Neutrophil (primary cell): ENCODE results near the gene PID1.

Experiments used
- H3K27ac ChIP-seq: fragments of 200-600 bp; sonication (generic); 2 replicates; pipeline ENCODE4 v1.5.1; 2016; ENCODE audit warnings: mild to moderate bottlenecking, moderate library complexity
- H3K27me3 ChIP-seq: fragments of 200-600 bp; sonication (generic); 2 replicates; pipeline ENCODE4 v1.6.0; 2016; ENCODE audit warnings: mild to moderate bottlenecking
- H3K36me3 ChIP-seq: fragments of 200-600 bp; sonication (generic); 2 replicates; pipeline ENCODE4 v1.5.1; 2017
- H3K4me1 ChIP-seq, 2 experiments: fragments of 200-600 bp in 1 of 2; sonication (generic) in 1 of 2; 1 replicate in 1 of 2; 2 replicates in 1 of 2; pipeline versions ENCODE4 v1.5.1 to v1.6.1; 2013 to 2016; ENCODE audit warnings: low read depth in 1 of 2, low read length in 1 of 2, mild to moderate bottlenecking in 1 of 2, moderate library complexity in 1 of 2; ENCODE audit not compliant: control insufficient read depth in 1 of 2, insufficient read depth in 1 of 2
- H3K4me3 ChIP-seq, 2 experiments: fragments of 200-600 bp in 1 of 2; sonication (generic) in 1 of 2; 1 replicate in 1 of 2; 2 replicates in 1 of 2; pipeline ENCODE4 v1.5.1; 2013 to 2016; ENCODE audit warnings: low read depth in 1 of 2, low read length in 1 of 2, mild to moderate bottlenecking in 1 of 2, moderate library complexity in 1 of 2
- H3K9me3 ChIP-seq: fragments of 200-600 bp; sonication (generic); 2 replicates; pipeline ENCODE4 v1.5.1; 2016
- CTCF ChIP-seq: fragments of 200-600 bp; sonication (generic); IDR thresholded peaks from 2 replicates; pipeline ENCODE4 v1.5.1; 2016; ENCODE audit warnings: antibody characterized with exemption

PID1 gene

GRCh38 chr2:229032608-229033234, 238.4 kb downstream of the PID1 start:
- Histone ChIP-seq H3K27ac (no peak overlapping the region), H3K27me3 (no peaks in the 10 kb centered on the region), H3K4me1 (no peaks in the 10 kb centered on the region), H3K9me3 (no peaks in the 10 kb centered on the region), H3K36me3 (no peaks in the 10 kb centered on the region), H3K4me3 (no peak overlapping the region)
- no peak for TF ChIP-seq CTCF

GRCh38 chr2:229027353-229028105, 243.6 kb downstream of the PID1 start:
- no peak overlapping the region for H3K4me3 ChIP-seq
- no peaks in the 10 kb centered on the region for H3K36me3 ChIP-seq
- TF ChIP-seq CTCF = no peak
- no peaks in the 10 kb centered on the region for H3K27me3 ChIP-seq
- no peak overlapping the region for H3K27ac ChIP-seq
- H3K4me1 ChIP-seq = no peaks in the 10 kb centered on the region
- no peaks in the 10 kb centered on the region for H3K9me3 ChIP-seq

- H3K27me3 ChIP-seq = no peaks in the 10 kb centered on the region
- H3K9me3 ChIP-seq = no peaks in the 10 kb centered on the region
- no peaks in the 10 kb centered on the region for H3K4me1 ChIP-seq
- no peak overlapping the region for H3K4me3 ChIP-seq
- no peaks in the 10 kb centered on the region for H3K36me3 ChIP-seq
- no peak for TF ChIP-seq CTCF
- H3K27ac ChIP-seq = no peak overlapping the region
Measured at GRCh38 chr2:229025653-229026052, 245.4 kb downstream of the PID1 start.

- Histone ChIP-seq H3K4me1 (no peaks in the 10 kb centered on the region), H3K27ac (no peak overlapping the region), H3K36me3 (no peaks in the 10 kb centered on the region), H3K27me3 (no peaks in the 10 kb centered on the region), H3K4me3 (no peak overlapping the region), H3K9me3 (no peaks in the 10 kb centered on the region)
- TF ChIP-seq CTCF = no peak
Measured at GRCh38 chr2:229022652-229023051, 248.4 kb downstream of the PID1 start.

GRCh38 chr2:229022071-229022470, 249.0 kb downstream of the PID1 start:
- H3K27ac ChIP-seq = no peak overlapping the region
- H3K27me3 ChIP-seq = no peaks in the 10 kb centered on the region
- H3K36me3 ChIP-seq = no peaks in the 10 kb centered on the region
- no peak for TF ChIP-seq CTCF
- no peaks in the 10 kb centered on the region for H3K4me1 ChIP-seq
- no peaks in the 10 kb centered on the region for H3K9me3 ChIP-seq
- H3K4me3 ChIP-seq = no peak overlapping the region
